GM21619 (cell line): Measurements from ENCODE around the gene LCE5A.
"Not testable (repeated sequence)": the region's sequence is repeated elsewhere in the genome, so short reads cannot be mapped to it uniquely, and the experiment has no call there.

Source experiments
- ATAC-seq: cut with Tn5 transposase; IDR thresholded peaks from one replicate; pipeline ENCODE4 v1.9.1; 2021; ENCODE audit not compliant: unreplicated experiment

Gene LCE5A, protein sequence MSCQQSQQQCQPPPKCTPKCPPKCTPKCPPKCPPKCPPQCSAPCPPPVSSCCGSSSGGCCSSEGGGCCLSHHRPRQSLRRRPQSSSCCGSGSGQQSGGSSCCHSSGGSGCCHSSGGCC

GRCh38 chr1:152510503-152510902 is at the start of gene LCE5A:
Gene LCE5A (plus strand): TSS chr1:152510803. CDS start chr1:152511535, 732 bp downstream.
- no peak for ATAC-seq

GRCh38 chr1:152461544-152461943 is 49.1 kb upstream of the LCE5A start:
- no peak for ATAC-seq

DNA sequence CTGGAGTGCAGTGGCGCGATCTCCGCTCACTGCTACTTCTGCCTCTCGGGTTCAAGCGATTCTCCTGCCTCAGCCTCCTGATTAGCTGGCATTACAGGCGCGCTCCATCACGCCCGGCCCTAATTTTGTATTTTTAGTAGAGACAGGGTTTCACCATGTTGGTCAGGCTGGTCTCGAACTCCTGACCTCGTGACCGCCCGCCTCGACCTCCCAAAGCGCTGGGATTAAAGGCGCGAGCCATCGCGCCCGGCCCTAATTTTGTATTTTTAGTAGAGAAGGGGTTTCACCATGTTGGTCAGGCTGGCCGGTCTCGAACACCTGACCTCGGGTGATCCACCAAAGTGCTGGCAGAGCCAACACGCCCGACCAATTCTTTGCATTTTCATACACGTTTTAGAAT is 48.0 kb upstream of the LCE5A start:
- no peak for ATAC-seq

DNA sequence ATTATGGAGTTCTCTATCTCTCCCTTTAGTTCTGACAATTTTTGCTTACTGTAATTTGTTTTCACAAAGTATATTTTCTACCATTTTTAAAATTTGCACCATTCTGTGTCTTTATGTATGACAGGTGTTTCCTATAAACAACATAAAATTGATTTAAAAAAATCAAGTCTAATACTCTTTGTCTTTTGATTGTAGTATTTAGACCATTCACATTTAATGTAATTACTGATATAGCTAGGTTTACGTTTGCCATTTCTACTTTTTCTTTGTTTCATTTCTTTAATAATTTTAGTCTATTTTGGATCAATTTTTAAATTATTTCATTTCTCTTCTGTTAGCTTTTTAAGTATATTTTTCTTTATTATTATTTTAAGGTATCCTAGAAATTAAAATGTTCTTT is 44.4 kb upstream of the LCE5A start:
- no peak for ATAC-seq

DNA sequence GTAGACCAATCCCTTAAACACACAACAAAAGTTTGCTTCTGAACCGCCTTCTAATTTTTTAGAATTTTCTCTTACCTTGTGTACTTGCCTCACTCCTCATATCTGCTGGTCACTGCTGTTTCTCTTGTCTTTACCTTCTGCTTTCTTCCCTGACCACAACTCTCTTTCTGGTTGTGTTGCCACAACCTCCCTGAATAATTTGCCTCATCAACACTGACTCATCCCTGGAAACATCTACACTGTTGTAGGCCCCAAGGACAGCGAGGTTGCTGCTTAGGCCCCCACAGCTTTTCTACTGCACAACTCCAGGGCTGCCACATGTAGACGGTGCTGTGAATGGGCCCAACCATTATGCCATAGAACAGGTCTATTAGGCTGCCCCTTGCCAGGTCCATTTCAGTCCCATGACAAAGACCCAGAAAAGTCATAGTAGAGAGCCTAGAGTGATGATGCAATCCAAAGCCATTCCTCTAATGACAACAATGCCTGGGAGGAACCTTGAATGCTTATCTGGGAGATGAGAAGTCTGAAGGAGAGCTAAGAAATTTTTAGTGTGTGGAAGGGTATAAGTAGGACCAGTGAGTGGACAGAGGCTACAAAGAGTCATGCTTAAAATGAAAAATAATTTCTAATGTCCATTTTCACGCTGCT is 36.6 kb upstream of the LCE5A start:
- ATAC-seq: no peak

- no peak for ATAC-seq
These were observed 30.6 kb upstream of the LCE5A start for GRCh38 chr1:152479792-152480595.

DNA sequence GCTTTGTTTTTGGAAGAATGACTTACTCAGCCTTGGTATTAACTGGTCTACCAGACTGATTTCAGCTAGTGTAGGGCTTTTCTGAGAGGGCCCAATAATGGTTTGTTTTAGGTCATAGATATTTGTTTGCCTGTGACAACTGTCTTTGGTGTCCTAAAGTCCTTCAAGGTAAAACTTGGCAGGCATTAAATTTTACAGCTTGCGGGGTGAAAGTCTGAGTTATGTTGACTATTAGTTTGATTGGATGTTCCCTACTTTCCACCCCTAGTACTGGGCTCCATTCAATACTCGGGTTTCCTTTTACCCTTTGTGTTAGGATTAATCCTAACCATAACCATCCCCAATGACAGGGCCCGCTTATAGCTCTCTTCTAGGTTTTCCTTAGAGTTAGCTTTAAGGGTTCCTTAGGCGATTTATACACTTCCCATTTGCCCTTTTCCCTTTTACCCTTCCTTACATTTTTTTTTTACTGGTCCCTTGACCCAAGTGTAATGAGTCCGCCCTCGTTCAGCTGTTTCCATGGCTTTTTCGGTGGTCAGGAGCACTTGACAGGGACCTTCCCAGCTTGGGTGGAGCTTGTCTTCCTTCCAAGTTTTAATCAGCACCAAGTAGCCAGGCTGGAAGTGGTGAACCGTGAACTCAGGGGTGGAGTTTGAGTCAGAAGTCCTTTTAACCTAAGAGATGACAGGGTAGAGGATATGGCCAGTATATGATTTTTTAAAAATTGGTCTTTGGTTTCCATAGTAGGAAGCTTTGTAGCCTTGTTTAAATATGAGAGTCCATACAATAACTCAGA is 28.5 kb upstream of the LCE5A start:
- no peak for ATAC-seq

DNA sequence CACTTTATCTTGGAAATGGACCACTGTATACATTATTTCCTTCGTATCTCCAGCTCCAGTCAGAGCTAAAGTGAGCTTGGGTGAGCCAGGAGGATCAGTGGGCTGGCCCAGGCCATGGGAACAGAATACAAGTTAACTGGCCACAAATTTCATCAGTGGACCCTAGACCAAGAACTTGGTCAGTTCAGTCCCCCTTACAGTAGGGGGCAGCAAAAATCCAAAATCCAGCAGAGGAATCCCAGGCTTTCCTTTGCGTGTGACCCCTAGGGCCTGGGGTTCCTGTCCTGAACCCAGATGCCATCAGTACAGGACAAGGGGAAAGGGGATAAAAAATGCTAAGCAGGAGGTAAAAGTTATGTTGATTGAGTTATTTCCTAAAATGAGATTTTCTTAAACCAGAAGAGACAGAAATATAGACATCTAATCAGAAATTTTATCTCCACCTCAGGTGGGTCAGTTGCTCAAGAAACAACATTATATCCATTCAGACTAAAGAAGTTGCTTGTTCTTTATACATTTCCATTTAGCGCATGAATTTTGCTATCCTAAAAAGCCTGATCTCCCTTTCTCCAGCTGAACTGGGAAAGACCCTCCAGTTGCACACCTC is 24.1 kb upstream of the LCE5A start:
- no peak for ATAC-seq

GRCh38 chr1:152487871-152488270 is 22.7 kb upstream of the LCE5A start:
- ATAC-seq: no peak

DNA sequence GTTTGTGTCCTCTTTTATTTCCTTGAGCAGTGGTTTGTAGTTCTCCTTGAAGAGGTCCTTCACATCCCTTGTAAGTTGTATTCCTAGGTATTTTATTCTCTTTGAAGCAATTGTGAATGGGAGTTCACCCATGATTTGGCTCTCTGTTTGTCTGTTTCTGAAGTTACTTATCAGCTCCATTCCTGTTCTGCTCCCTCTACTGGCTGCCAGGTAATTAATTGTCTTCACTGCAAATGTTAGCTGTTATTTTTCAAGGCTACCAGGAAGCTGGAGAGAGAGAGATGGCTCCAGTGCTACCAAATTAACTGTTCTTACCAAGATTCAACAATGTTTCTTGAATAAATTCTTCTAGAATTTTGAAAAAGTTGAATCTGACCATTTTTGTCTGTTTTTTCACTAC is 19.1 kb upstream of the LCE5A start:
- not testable (repeated sequence) for ATAC-seq

- ATAC-seq: no peak
These were observed 15.4 kb upstream of the LCE5A start for GRCh38 chr1:152495066-152495675.

DNA sequence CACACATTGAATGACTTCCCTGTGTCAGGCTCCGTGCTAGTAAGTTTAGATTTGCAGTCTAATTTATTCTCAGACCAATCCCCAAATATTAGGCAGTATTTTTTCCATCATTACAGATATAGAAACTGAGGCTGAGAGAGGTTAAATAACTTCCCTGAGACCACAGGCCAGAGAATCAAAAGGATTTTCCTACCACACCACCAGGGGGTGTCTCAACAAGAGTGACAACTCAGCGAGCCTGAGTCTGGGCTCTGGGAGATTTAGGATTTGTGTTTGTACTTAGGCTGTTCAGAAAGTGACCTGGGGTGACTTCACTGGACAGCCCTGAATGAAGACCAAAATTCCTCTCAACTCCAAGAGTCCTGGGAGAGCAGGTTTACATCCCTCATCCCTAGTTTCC is 13.3 kb upstream of the LCE5A start:
- ATAC-seq: no peak

DNA sequence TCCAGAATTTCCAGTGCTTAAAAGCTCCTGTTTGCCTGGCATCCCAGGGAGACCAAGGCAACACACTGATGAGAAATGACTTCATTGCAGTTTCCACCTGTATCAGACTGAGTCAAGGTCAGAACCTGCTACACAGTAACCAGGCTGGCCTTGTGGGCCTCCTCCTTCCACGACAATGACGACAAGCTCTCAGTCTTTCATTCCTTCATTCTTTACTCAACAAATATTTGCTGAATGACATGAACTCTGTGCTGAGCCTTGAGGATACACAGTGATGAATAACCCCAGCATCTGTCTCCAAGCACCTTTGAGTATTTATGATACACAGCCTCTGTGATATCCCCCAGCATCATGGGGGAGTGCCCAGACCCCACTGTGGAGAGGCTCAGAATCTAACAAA is 8.9 kb upstream of the LCE5A start:
- ATAC-seq: no peak

- no peak for ATAC-seq
These were observed 8.0 kb upstream of the LCE5A start for GRCh38 chr1:152502496-152503180.

DNA sequence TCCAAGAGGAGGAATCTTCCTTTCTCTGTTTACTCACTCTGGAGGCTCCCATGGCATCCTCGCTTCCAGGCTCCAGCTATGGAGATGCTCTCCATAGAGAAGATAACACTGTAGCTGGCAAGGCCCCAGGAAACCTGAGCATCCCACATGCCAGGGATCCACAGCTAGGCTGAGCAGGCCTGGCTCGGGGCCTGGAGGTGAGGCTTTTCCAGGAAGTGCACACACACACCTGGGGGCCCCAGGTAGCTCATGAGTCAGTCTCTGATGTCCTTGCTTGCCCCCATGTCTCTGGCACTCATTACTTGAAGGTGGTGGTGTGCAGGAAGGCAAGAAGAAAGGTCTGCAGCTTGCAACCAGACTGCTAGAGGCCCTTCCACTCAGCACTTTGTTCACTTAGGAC is 5.5 kb upstream of the LCE5A start:
- ATAC-seq: no peak

- ATAC-seq: no peak
These were observed 3.6 kb upstream of the LCE5A start for GRCh38 chr1:152506899-152507498.

DNA sequence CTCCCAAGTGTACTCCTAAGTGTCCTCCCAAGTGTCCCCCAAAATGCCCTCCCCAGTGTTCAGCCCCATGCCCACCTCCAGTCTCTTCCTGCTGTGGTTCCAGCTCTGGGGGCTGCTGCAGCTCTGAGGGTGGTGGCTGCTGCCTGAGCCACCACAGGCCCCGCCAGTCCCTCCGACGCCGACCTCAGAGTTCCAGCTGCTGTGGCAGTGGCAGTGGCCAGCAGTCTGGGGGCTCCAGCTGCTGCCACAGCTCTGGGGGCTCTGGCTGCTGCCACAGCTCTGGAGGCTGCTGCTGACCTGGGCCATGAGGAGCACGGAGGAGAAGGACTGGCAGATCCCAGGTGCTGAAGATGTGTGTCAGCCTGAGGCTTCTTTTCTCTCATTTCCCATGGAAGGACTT is 993 bp downstream of the LCE5A start:
- ATAC-seq: no peak

DNA sequence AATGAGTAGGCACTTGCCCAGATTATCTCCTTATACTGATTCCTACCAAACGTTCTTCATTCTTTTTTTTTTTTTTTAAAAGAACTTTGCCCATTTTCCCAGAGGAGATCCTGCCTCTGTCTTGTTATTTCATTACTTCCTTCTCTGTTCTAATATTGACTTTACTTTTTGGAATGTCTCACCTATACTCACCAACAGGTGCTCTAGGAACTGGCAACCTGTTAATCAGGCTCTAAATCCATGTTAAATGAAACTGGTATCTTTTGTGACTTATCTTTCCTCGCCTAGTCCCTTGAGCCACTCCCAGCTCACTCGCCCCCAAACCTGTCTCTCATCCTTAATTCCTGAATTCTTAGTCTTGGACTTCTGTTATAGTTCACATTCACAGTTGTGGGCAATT is 2.5 kb downstream of the LCE5A start:
- ATAC-seq: no peak

- no peak for ATAC-seq
These were observed 4.3 kb downstream of the LCE5A start for GRCh38 chr1:152514715-152515433.
